Breast epithelium (tissue), 4 donors: ENCODE measurements around the gene SDC3. TPM values are rescaled to one million over a fixed set of nuclear protein-coding genes. Genes with fewer than 3 reads are reported as not detected.

Experiments
- DNase-seq, 2 donors: peaks; one replicate each; pipeline ENCODE4 v3.0.0-alpha.2; 2019; ENCODE audit warnings: low spot score in 2 of 2
- H3K27ac ChIP-seq, 2 donors: fragments of 200-600 bp; sonication (generic) in 1 of 2; one replicate each; pipeline ENCODE4 v1.5.1; 2016 to 2019; ENCODE audit warnings: mild to moderate bottlenecking in 1 of 2
- H3K27me3 ChIP-seq, 2 donors: fragments of 200-600 bp; sonication (generic) in 1 of 2; one replicate each; pipeline versions ENCODE4 v1.5.1 to v1.6.0; 2017 to 2019; ENCODE audit warnings: control low read depth in 1 of 2, mild to moderate bottlenecking in 1 of 2
- H3K36me3 ChIP-seq: fragments of 200-600 bp; one replicate; pipeline ENCODE4 v1.5.1; 2019
- H3K4me1 ChIP-seq, 2 donors: fragments of 200-600 bp; sonication (generic); one replicate each; pipeline ENCODE4 v1.5.1; 2016 to 2019; ENCODE audit warnings: control low read depth in 1 of 2
- H3K4me3 ChIP-seq, 3 donors: fragments of 200-600 bp; sonication (generic); 1 replicate in 2 of 3; 2 replicates in 1 of 3; pipeline ENCODE4 v1.5.1; 2016 to 2019; ENCODE audit warnings: mild to moderate bottlenecking in 3 of 3, moderate library complexity in 2 of 3
- H3K9me3 ChIP-seq, 2 donors: fragments of 200-600 bp; sonication (generic) in 1 of 2; one replicate each; pipeline ENCODE4 v1.5.1; 2016 to 2019; ENCODE audit warnings: control low read depth in 1 of 2
- POLR2A ChIP-seq: fragments of 450-650 bp; IDR thresholded peaks from one replicate; pipeline ENCODE4 v1.6.1; 2016; ENCODE audit warnings: antibody characterized with exemption, mild to moderate bottlenecking, moderate library complexity
- POLR2AphosphoS5 ChIP-seq, 3 donors: sonication (generic); formaldehyde crosslinking; IDR thresholded peaks; one replicate each; pipeline ENCODE4 v1.6.1; 2017; ENCODE audit warnings: antibody characterized with exemption in 3 of 3
- intact Hi-C: fragments of 100-400 bp; cut with DNase I; formaldehyde crosslinking; loops from one replicate; pipeline ENCODE4 v1.15.1; 2023; ENCODE audit warnings: low total_unique reads
- total RNA-seq, 3 donors: library from RNA; depleted of rRNA; stranded (reverse); fragments of >200 nt; gene quantifications; one replicate each; pipeline ENCODE4 v1.1.0, GENCODE V29; 2016
- TF ChIP-seq, protein P1 (sequence below), 3 donors: fragments of 450-650 bp; IDR thresholded peaks; one replicate each; pipeline ENCODE4 v1.5.1; 2016 to 2017; ENCODE audit warnings: antibody characterized with exemption in 3 of 3, mild to moderate bottlenecking in 3 of 3, moderate library complexity in 3 of 3

The SDC3 gene
- total RNA-seq, 3 donors from 2014 or later, result 16.5 to 37.8 (median 26.2) TPM

DNA sequence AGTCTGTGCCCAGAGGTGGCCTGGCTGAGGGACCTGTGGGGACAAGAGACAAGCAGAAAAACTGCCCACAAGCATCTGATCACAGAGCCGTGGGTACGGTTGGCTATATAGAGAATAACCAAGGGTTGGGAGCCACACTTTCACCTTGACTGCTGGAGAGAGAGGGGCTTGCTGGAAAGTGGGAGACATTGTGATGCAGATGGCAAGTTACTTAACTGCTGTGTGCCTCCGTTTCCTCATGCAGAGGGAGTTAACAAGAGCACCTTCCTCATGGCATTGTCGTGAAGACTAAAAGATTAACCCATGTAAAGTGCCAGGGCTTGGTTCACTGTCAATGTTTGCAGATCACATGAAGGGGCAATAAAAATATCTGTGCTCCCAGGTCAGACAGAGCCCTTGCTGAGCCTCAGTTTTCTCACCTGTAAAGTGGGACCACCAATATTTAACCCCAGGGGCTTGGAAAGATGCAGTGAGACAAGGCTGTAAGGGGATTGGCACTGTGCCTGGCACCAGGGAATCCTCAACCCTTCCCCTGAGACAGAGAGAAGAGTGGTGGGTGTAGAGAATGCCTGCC, 52.8 kb downstream of the SDC3 start:
- Histone ChIP-seq H3K4me1 (no peaks in the 10 kb centered on the region), H3K27me3 (no peaks in the 10 kb centered on the region), H3K9me3 (no peaks in the 10 kb centered on the region), H3K4me3 (no peak overlapping the region), H3K27ac (no peak overlapping the region), H3K36me3 (no peaks in the 10 kb centered on the region)
- TF ChIP-seq POLR2A, result no peak
- TF ChIP-seq, protein P1, sequence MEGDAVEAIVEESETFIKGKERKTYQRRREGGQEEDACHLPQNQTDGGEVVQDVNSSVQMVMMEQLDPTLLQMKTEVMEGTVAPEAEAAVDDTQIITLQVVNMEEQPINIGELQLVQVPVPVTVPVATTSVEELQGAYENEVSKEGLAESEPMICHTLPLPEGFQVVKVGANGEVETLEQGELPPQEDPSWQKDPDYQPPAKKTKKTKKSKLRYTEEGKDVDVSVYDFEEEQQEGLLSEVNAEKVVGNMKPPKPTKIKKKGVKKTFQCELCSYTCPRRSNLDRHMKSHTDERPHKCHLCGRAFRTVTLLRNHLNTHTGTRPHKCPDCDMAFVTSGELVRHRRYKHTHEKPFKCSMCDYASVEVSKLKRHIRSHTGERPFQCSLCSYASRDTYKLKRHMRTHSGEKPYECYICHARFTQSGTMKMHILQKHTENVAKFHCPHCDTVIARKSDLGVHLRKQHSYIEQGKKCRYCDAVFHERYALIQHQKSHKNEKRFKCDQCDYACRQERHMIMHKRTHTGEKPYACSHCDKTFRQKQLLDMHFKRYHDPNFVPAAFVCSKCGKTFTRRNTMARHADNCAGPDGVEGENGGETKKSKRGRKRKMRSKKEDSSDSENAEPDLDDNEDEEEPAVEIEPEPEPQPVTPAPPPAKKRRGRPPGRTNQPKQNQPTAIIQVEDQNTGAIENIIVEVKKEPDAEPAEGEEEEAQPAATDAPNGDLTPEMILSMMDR (IDR thresholded peaks at IDR 0.05), result no peak
- TF ChIP-seq POLR2AphosphoS5 (IDR thresholded peaks at IDR 0.05), result no peak
- intact Hi-C loops, result no loop called here
- no peak for DNase-seq

DNA sequence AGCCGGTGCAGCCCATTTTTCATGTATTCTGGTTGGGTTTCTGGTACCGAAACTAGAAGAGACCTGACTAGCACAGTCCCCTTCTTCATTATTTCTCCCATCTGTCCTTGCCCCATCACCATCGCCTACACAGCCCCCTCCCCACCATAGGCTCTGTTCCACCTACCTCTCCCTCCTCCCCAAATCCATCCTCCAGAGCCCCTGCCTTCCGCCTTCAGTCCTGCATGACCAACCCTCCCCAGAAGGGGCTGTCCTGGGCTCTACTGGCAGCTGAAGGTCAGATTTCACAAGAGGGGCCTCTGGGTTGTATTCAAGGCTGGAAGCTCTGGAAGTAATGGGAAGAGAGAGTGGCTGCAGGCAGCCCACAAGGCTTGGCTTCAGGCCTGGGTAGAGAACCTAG, 55.2 kb downstream of the SDC3 start:
- DNase-seq, result no peak
- Histone ChIP-seq H3K4me3 (no peak overlapping the region), H3K9me3 (no peaks in the 10 kb centered on the region), H3K36me3 (no peaks in the 10 kb centered on the region), H3K27me3 (no peaks in the 10 kb centered on the region), H3K27ac (no peak overlapping the region), H3K4me1 (no peaks in the 10 kb centered on the region)
- intact Hi-C loops, result no loop called here
- no peak for TF ChIP-seq POLR2AphosphoS5 (IDR thresholded peaks at IDR 0.05)
- no peak for TF ChIP-seq POLR2A
- TF ChIP-seq, protein P1 (IDR thresholded peaks at IDR 0.05), result no peak

DNA sequence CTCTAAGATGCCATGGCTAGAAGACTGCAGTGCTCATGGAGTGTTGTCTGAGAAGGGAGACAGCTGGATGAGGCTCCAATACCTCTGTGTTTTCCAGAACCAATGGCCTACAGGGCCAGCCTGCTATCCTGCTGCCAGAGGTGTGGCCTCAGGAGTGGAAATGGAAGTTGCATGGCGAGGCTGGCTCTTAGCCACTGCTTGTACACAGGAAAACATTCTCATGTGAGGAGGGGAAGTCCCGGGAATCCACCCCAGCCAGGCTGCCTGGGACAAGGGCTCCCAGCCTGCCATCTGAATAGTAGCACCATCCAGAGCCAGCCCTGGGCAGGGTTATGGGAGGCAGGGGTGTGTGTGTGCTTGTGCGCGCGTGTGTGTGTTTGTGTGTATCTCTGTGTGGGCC, 56.5 kb downstream of the SDC3 start:
- no peaks in the 10 kb centered on the region for H3K4me1 ChIP-seq
- H3K36me3 ChIP-seq, result no peaks in the 10 kb centered on the region
- peak overlapping the region; percentile 11 to 33 for H3K27ac ChIP-seq
- TF ChIP-seq, protein P1 (IDR thresholded peaks at IDR 0.05), result no peak
- TF ChIP-seq POLR2A (no peak), POLR2AphosphoS5 (IDR thresholded peaks at IDR 0.05) (peak in 1 of 3 donors; percentile 25)
- intact Hi-C loops, result no loop called here
- H3K4me3 ChIP-seq, result no peak overlapping the region
- H3K9me3 ChIP-seq, result no peaks in the 10 kb centered on the region
- H3K27me3 ChIP-seq, result no peaks in the 10 kb centered on the region
- peak; percentile 73 to 84 for DNase-seq

DNA sequence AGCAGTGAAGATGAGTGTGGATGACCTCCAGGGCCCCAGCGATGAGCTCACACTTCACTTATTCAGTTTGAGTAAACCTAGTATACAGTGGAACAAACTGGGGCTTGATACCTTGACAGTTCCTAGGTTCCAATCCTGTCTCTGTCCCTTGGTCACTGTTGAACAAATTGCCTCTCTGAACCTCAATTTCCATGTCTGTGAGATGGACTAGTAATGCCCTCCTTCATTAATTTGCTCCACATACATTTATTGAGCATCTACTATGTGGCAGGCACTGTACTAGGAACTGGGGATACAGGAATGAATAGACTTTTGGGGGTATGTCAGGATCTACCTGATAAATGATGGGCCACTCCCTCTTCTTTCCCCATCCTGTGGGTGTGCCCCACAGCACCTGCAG, 57.3 kb downstream of the SDC3 start:
- TF ChIP-seq POLR2A (no peak), POLR2AphosphoS5 (IDR thresholded peaks at IDR 0.05) (no peak)
- TF ChIP-seq, protein P1 (IDR thresholded peaks at IDR 0.05), result no peak
- Histone ChIP-seq H3K4me1 (no peaks in the 10 kb centered on the region), H3K27me3 (no peaks in the 10 kb centered on the region), H3K27ac (peak overlapping the region; percentile 33 to 40), H3K36me3 (no peaks in the 10 kb centered on the region), H3K4me3 (no peak overlapping the region), H3K9me3 (no peaks in the 10 kb centered on the region)
- DNase-seq, result no peak
- intact Hi-C loops, result no loop called here

DNA sequence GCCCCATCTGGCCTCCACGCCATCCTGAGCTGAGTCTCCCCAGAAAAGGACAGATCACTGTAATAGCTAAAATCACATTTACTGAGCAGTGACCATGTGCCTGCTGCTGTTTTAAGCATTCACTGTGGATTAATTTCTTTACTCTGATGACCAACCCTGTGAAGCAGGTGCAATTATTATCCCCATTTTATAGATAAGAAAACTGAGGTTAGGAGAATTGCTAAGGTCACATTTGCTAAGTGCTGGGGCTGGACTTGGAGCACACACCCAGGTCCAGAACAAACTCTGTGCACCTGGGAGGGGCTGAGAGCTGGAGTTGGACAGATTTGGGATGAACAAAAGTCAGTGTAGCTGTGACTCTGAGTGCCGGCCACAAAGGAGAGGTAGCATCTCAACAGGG, 58.0 kb downstream of the SDC3 start:
- H3K27me3 ChIP-seq, result no peaks in the 10 kb centered on the region
- no peak for DNase-seq
- H3K4me1 ChIP-seq, result no peaks in the 10 kb centered on the region
- intact Hi-C loops, result no loop called here
- no peaks in the 10 kb centered on the region for H3K9me3 ChIP-seq
- TF ChIP-seq, protein P1 (IDR thresholded peaks at IDR 0.05), result no peak
- TF ChIP-seq POLR2A (no peak), POLR2AphosphoS5 (IDR thresholded peaks at IDR 0.05) (no peak)
- H3K36me3 ChIP-seq, result no peaks in the 10 kb centered on the region
- no peak overlapping the region for H3K4me3 ChIP-seq
- peak overlapping the region in 1 of 2 donors; percentile 21 for H3K27ac ChIP-seq
